Measurements from ENCODE around the gene TNFRSF25.

The TNFRSF25 gene

GRCh38 chr1:6417961-6418667 lies 47.9 kb downstream of the TNFRSF25 start:
- TF ChIP-seq FOXP2 (optimal IDR thresholded peaks at IDR 0.05; ENCODE audit: borderline replicate concordance, extremely low read depth, extremely low read length, insufficient read depth) (no peak), POLR2AphosphoS5 (IDR thresholded peaks at IDR 0.05; ENCODE audit: low read depth, low read length) (no peak), REST (IDR thresholded peaks at IDR 0.05; ENCODE audit: insufficient read depth in 1 of 2, low read depth in 2 of 2, low read length in 2 of 2) (no peak), TAF1 (IDR thresholded peaks at IDR 0.05; ENCODE audit: borderline replicate concordance, insufficient read depth, low read length) (no peak), SIN3A (IDR thresholded peaks at IDR 0.05; ENCODE audit: borderline replicate concordance, insufficient read depth, low read length) (no peak)

- TF ChIP-seq TAF1 (IDR thresholded peaks at IDR 0.05; ENCODE audit: borderline replicate concordance, insufficient read depth, low read length) = no peak
- no peak for TF ChIP-seq SIN3A (IDR thresholded peaks at IDR 0.05; ENCODE audit: borderline replicate concordance, insufficient read depth, low read length)
- no peak for TF ChIP-seq FOXP2 (optimal IDR thresholded peaks at IDR 0.05; ENCODE audit: borderline replicate concordance, extremely low read depth, extremely low read length, insufficient read depth)
- no peak for TF ChIP-seq REST (IDR thresholded peaks at IDR 0.05; ENCODE audit: insufficient read depth in 1 of 2, low read depth in 2 of 2, low read length in 2 of 2)
- TF ChIP-seq POLR2AphosphoS5 (IDR thresholded peaks at IDR 0.05; ENCODE audit: low read depth, low read length) = no peak
Observed at GRCh38 chr1:6416906-6417305, 49.1 kb downstream of the TNFRSF25 start.

- TF ChIP-seq REST (IDR thresholded peaks at IDR 0.05; ENCODE audit: insufficient read depth in 1 of 2, low read depth in 2 of 2, low read length in 2 of 2) = no peak
- no peak for TF ChIP-seq POLR2AphosphoS5 (IDR thresholded peaks at IDR 0.05; ENCODE audit: low read depth, low read length)
- TF ChIP-seq FOXP2 (optimal IDR thresholded peaks at IDR 0.05; ENCODE audit: borderline replicate concordance, extremely low read depth, extremely low read length, insufficient read depth) = no peak
- TF ChIP-seq TAF1 (IDR thresholded peaks at IDR 0.05; ENCODE audit: borderline replicate concordance, insufficient read depth, low read length) = no peak
- TF ChIP-seq SIN3A (IDR thresholded peaks at IDR 0.05; ENCODE audit: borderline replicate concordance, insufficient read depth, low read length) = no peak
Observed at GRCh38 chr1:6416295-6416656, 49.7 kb downstream of the TNFRSF25 start.

- TF ChIP-seq POLR2AphosphoS5 (IDR thresholded peaks at IDR 0.05; ENCODE audit: low read depth, low read length) (no peak), FOXP2 (optimal IDR thresholded peaks at IDR 0.05; ENCODE audit: borderline replicate concordance, extremely low read depth, extremely low read length, insufficient read depth) (no peak), REST (IDR thresholded peaks at IDR 0.05; ENCODE audit: insufficient read depth in 1 of 2, low read depth in 2 of 2, low read length in 2 of 2) (no peak), SIN3A (IDR thresholded peaks at IDR 0.05; ENCODE audit: borderline replicate concordance, insufficient read depth, low read length) (no peak), TAF1 (IDR thresholded peaks at IDR 0.05; ENCODE audit: borderline replicate concordance, insufficient read depth, low read length) (no peak)
Observed at GRCh38 chr1:6414881-6415626, 50.9 kb downstream of the TNFRSF25 start.

All from PFSK-1 (cell line).